Spleen (tissue), 7 donors: ENCODE data around the gene S100A8.

Experiments
- CTCF ChIP-seq, 11 experiments: fragments of 200-600 bp in 7 of 11; fragments of 450-650 bp in 4 of 11; sonication (generic) in 4 of 11; IDR thresholded peaks in 8 of 11; conservative IDR thresholded peaks in 3 of 11; 1 replicate in 7 of 11; 2 replicates in 4 of 11; pipeline versions ENCODE4 v1.4.0 to v1.8.0; 2016 to 2021; ENCODE audit warnings: antibody characterized with exemption in 11 of 11, inconsistent platforms in 4 of 11, mild to moderate bottlenecking in 1 of 11
- POLR2A ChIP-seq, 3 donors: fragments of 450-650 bp; IDR thresholded peaks; one replicate each; pipeline ENCODE4 v1.5.1; 2017; ENCODE audit warnings: antibody characterized with exemption in 3 of 3, mild to moderate bottlenecking in 1 of 3
- POLR2AphosphoS5 ChIP-seq, 3 donors: sonication (generic); formaldehyde crosslinking; IDR thresholded peaks; one replicate each; pipeline ENCODE4 v1.5.1; 2017; ENCODE audit warnings: antibody characterized with exemption in 3 of 3
- donor health status: DM: no; HTN: no; CAD: no; lungs with moderate emphysema.
- donor health status: DM: no; HTN: no; CAD: no.
- donor health status: DM: no; HTN: no; CAD: no.

GRCh38 chr1:153386500-153386901 lies 4.4 kb downstream of the S100A8 start:
- TF ChIP-seq CTCF (IDR thresholded peaks at IDR 0.05 in 8 of 11, conservative IDR thresholded peaks at IDR 0.05 in 3 of 11) (no peak), POLR2AphosphoS5 (IDR thresholded peaks at IDR 0.05) (peak in 2 of 3 donors; percentile 17 to 76), POLR2A (IDR thresholded peaks at IDR 0.05) (no peak)
